ENCODE results near the gene ZNF771.

DNA sequence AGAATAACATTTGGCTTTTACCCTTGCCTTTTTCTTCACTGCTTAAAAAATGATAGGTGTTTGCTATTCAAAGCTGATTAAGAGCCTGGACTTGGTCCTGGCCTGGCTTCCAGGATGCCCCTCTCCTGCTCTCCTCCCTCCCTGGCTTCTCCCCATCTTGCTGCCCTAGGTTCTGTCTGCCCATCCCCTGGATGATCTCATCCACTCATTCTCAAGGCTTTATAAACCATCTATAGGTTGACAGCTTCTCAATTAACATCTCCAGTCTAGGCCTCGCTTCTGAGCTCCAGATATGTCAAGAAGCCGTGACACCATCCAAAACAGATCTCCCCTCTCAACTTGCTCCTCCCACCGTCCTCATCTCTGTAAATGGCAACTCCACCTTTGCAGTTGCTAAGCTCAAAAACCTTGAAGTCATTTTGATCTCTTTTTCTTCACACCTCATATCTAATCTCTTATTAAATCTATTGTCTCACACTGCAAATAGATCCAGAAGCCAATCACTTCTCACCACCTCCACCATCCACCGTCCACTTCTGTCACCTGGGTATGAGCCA lies 8.7 kb downstream of the ZNF771 start:
- TF ChIP-seq SRF (IDR thresholded peaks at IDR 0.05; ENCODE audit: low read depth) (no peak), CBX3 (IDR thresholded peaks at IDR 0.05; ENCODE audit: low read depth) (no peak), POLR2AphosphoS5 (IDR thresholded peaks at IDR 0.05; ENCODE audit: low read depth, low read length) (no peak), TCF7L2 (IDR thresholded peaks at IDR 0.05; ENCODE audit: borderline replicate concordance, extremely low read depth, insufficient read depth, insufficient read length) (no peak), SP1 (IDR thresholded peaks at IDR 0.05; ENCODE audit: low read depth) (no peak), EGR1 (IDR thresholded peaks at IDR 0.05; ENCODE audit: low read depth) (no peak), SIN3A (IDR thresholded peaks at IDR 0.05; ENCODE audit: low read depth) (no peak), POLR2A (IDR thresholded peaks at IDR 0.05; ENCODE audit: borderline replicate concordance, extremely low read depth, insufficient read depth, insufficient read length) (no peak), EZH2 (IDR thresholded peaks at IDR 0.05) (no peak)
- TF ChIP-seq, protein P1, sequence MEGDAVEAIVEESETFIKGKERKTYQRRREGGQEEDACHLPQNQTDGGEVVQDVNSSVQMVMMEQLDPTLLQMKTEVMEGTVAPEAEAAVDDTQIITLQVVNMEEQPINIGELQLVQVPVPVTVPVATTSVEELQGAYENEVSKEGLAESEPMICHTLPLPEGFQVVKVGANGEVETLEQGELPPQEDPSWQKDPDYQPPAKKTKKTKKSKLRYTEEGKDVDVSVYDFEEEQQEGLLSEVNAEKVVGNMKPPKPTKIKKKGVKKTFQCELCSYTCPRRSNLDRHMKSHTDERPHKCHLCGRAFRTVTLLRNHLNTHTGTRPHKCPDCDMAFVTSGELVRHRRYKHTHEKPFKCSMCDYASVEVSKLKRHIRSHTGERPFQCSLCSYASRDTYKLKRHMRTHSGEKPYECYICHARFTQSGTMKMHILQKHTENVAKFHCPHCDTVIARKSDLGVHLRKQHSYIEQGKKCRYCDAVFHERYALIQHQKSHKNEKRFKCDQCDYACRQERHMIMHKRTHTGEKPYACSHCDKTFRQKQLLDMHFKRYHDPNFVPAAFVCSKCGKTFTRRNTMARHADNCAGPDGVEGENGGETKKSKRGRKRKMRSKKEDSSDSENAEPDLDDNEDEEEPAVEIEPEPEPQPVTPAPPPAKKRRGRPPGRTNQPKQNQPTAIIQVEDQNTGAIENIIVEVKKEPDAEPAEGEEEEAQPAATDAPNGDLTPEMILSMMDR (IDR thresholded peaks at IDR 0.05 in 2 of 3, conservative IDR thresholded peaks at IDR 0.05 in 1 of 3; ENCODE audit: borderline replicate concordance in 1 of 3, insufficient read depth in 1 of 3, low read depth in 2 of 3, low read length in 2 of 3) = no peak
- TF ChIP-seq, protein P2, sequence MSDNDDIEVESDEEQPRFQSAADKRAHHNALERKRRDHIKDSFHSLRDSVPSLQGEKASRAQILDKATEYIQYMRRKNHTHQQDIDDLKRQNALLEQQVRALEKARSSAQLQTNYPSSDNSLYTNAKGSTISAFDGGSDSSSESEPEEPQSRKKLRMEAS (IDR thresholded peaks at IDR 0.05) = no peak
- TF ChIP-seq, protein P3, sequence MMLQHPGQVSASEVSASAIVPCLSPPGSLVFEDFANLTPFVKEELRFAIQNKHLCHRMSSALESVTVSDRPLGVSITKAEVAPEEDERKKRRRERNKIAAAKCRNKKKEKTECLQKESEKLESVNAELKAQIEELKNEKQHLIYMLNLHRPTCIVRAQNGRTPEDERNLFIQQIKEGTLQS (IDR thresholded peaks at IDR 0.05) = no peak
